22Rv1 (cell line): ENCODE results near the gene GLIS1.

Experiments used
- CTCF ChIP-seq: fragments of 450-650 bp; IDR thresholded peaks from 2 replicates; pipeline ENCODE4 v1.5.1; 2017; ENCODE audit warnings: mild to moderate bottlenecking
- ZFX ChIP-seq: fragments of 450-650 bp; IDR thresholded peaks from 2 replicates; pipeline ENCODE4 v1.6.1; 2017; ENCODE audit warnings: antibody characterized with exemption, borderline replicate concordance

GRCh38 chr1:53716150-53716549, 22.8 kb downstream of the GLIS1 start:
- TF ChIP-seq CTCF (no peak), ZFX (no peak)
